Diencephalon (tissue), 1 donor: ENCODE data around the gene ID4. TPM values are rescaled to one million over a fixed set of nuclear protein-coding genes. Genes with fewer than 3 reads are reported as not detected.

ENCODE experiments used
- total RNA-seq: library from RNA; depleted of rRNA; stranded (reverse); fragments of >200 nt; gene quantifications from one replicate; pipeline ENCODE4 v1.2.3, GENCODE V29; 2014

The ID4 gene
- total RNA-seq = 309 TPM

GRCh38 chr6:19836799-19837510 lies at the start of gene ID4:
ID4 (plus strand) TSS chr6:19837370; CDS start chr6:19837755, 385 bp downstream.

